Activated naive CD8-positive, alpha-beta T cell treated with anti-CD3 and anti-CD28 coated beads, Interleukin-2, amount 50 U/mL, for 24 hours (primary cell): ENCODE measurements around the gene BOD1.

Source experiments
- ATAC-seq: fragments of 150-1000 bp; cut with Tn5 transposase; one replicate; pipeline ENCODE4 v1.10.0; 2021
- DNase-seq: peaks from one replicate; pipeline ENCODE4 v3.0.0; 2021
- H3K27ac Mint-ChIP-seq: one replicate; pipeline ENCODE4 v1.8.0; 2021; ENCODE audit warnings: mild to moderate bottlenecking, mixed read lengths
- H3K27me3 Mint-ChIP-seq: one replicate; pipeline ENCODE4 v1.8.0; 2021; ENCODE audit warnings: mixed read lengths
- H3K36me3 Mint-ChIP-seq: one replicate; pipeline ENCODE4 v1.8.0; 2021; ENCODE audit warnings: low read depth, mixed read lengths
- H3K4me1 Mint-ChIP-seq: one replicate; pipeline ENCODE4 v1.8.0; 2021; ENCODE audit warnings: mixed read lengths
- H3K4me3 Mint-ChIP-seq: one replicate; pipeline ENCODE4 v1.8.0; 2021; ENCODE audit warnings: mild to moderate bottlenecking, moderate library complexity, mixed read lengths
- H3K9me3 Mint-ChIP-seq: one replicate; pipeline ENCODE4 v1.8.0; 2021; ENCODE audit warnings: mixed read lengths

Gene BOD1

GRCh38 chr5:173581408-173582215, 34.8 kb downstream of the BOD1 start:
- no peak overlapping the region for H3K27ac Mint-ChIP-seq
- no peaks in the 10 kb centered on the region for H3K4me1 Mint-ChIP-seq
- DNase-seq = peak; percentile 62
- ATAC-seq = no peak
- peaks cover 36% of the 10 kb centered on the region for H3K9me3 Mint-ChIP-seq
- H3K36me3 Mint-ChIP-seq = peaks cover 11% of the 10 kb centered on the region
- H3K27me3 Mint-ChIP-seq = peaks cover 13% of the 10 kb centered on the region
- H3K4me3 Mint-ChIP-seq = no peak overlapping the region

GRCh38 chr5:173578947-173579615, 37.4 kb downstream of the BOD1 start:
- no peak for DNase-seq
- Mint-ChIP-seq H3K27ac (no peak overlapping the region), H3K9me3 (peaks cover 21% of the 10 kb centered on the region), H3K4me1 (no peaks in the 10 kb centered on the region), H3K27me3 (peaks cover 16% of the 10 kb centered on the region), H3K36me3 (peaks cover 3% of the 10 kb centered on the region), H3K4me3 (no peak overlapping the region)
- no peak for ATAC-seq

GRCh38 chr5:173577817-173578216, 38.6 kb downstream of the BOD1 start:
- no peak overlapping the region for H3K27ac Mint-ChIP-seq
- H3K27me3 Mint-ChIP-seq = peaks cover 13% of the 10 kb centered on the region
- DNase-seq (no peak), ATAC-seq (no peak)
- peaks cover 3% of the 10 kb centered on the region for H3K4me1 Mint-ChIP-seq
- peaks cover 3% of the 10 kb centered on the region for H3K36me3 Mint-ChIP-seq
- H3K9me3 Mint-ChIP-seq = peaks cover 18% of the 10 kb centered on the region
- no peak overlapping the region for H3K4me3 Mint-ChIP-seq

- H3K27ac Mint-ChIP-seq = no peak overlapping the region
- DNase-seq = no peak
- ATAC-seq = no peak
- no peak overlapping the region for H3K4me3 Mint-ChIP-seq
- peaks cover 18% of the 10 kb centered on the region for H3K27me3 Mint-ChIP-seq
- H3K9me3 Mint-ChIP-seq = peaks cover 18% of the 10 kb centered on the region
- peaks cover 3% of the 10 kb centered on the region for H3K36me3 Mint-ChIP-seq
- peaks cover 3% of the 10 kb centered on the region for H3K4me1 Mint-ChIP-seq
Observed at GRCh38 chr5:173577166-173577565, 39.3 kb downstream of the BOD1 start.

GRCh38 chr5:173575985-173576384, 40.5 kb downstream of the BOD1 start:
- Mint-ChIP-seq H3K9me3 (peaks cover 15% of the 10 kb centered on the region), H3K4me3 (no peak overlapping the region), H3K27me3 (peaks cover 14% of the 10 kb centered on the region), H3K4me1 (peaks cover 3% of the 10 kb centered on the region), H3K36me3 (peaks cover 3% of the 10 kb centered on the region), H3K27ac (no peak overlapping the region)
- ATAC-seq (no peak), DNase-seq (no peak)

- Mint-ChIP-seq H3K27me3 (peaks cover 16% of the 10 kb centered on the region), H3K4me3 (no peak overlapping the region), H3K9me3 (peaks cover 10% of the 10 kb centered on the region), H3K36me3 (peaks cover 3% of the 10 kb centered on the region), H3K27ac (no peak overlapping the region), H3K4me1 (peaks cover 3% of the 10 kb centered on the region)
- no peak for DNase-seq
- ATAC-seq = no peak
Observed at GRCh38 chr5:173574983-173575382, 41.5 kb downstream of the BOD1 start.

GRCh38 chr5:173573126-173573960, 43.1 kb downstream of the BOD1 start:
- Mint-ChIP-seq H3K4me3 (no peak overlapping the region), H3K27me3 (peaks cover 16% of the 10 kb centered on the region), H3K4me1 (peaks cover 3% of the 10 kb centered on the region), H3K9me3 (no peaks in the 10 kb centered on the region), H3K27ac (no peak overlapping the region), H3K36me3 (peaks cover 1% of the 10 kb centered on the region)
- ATAC-seq (peak; percentile 66), DNase-seq (peak; percentile 72)

- Mint-ChIP-seq H3K27me3 (peaks cover 16% of the 10 kb centered on the region), H3K27ac (no peak overlapping the region), H3K4me1 (peaks cover 3% of the 10 kb centered on the region), H3K9me3 (no peaks in the 10 kb centered on the region), H3K36me3 (no peaks in the 10 kb centered on the region), H3K4me3 (no peak overlapping the region)
- ATAC-seq (no peak), DNase-seq (no peak)
Observed at GRCh38 chr5:173572431-173573125, 43.9 kb downstream of the BOD1 start.

- Mint-ChIP-seq H3K27me3 (peaks cover 16% of the 10 kb centered on the region), H3K9me3 (no peaks in the 10 kb centered on the region), H3K36me3 (no peaks in the 10 kb centered on the region), H3K4me3 (no peak overlapping the region), H3K4me1 (peaks cover 3% of the 10 kb centered on the region), H3K27ac (no peak overlapping the region)
- no peak for DNase-seq
- no peak for ATAC-seq
Observed at GRCh38 chr5:173570321-173571090, 45.9 kb downstream of the BOD1 start.

GRCh38 chr5:173568703-173569102, 47.7 kb downstream of the BOD1 start:
- H3K4me3 Mint-ChIP-seq = no peak overlapping the region
- no peaks in the 10 kb centered on the region for H3K36me3 Mint-ChIP-seq
- peaks cover 15% of the 10 kb centered on the region for H3K27me3 Mint-ChIP-seq
- no peak overlapping the region for H3K27ac Mint-ChIP-seq
- H3K9me3 Mint-ChIP-seq = no peaks in the 10 kb centered on the region
- DNase-seq (no peak), ATAC-seq (no peak)
- H3K4me1 Mint-ChIP-seq = peaks cover 3% of the 10 kb centered on the region

GRCh38 chr5:173568128-173568527, 48.3 kb downstream of the BOD1 start:
- no peak overlapping the region for H3K4me3 Mint-ChIP-seq
- DNase-seq (no peak), ATAC-seq (no peak)
- H3K36me3 Mint-ChIP-seq = no peaks in the 10 kb centered on the region
- H3K4me1 Mint-ChIP-seq = peaks cover 3% of the 10 kb centered on the region
- no peak overlapping the region for H3K27ac Mint-ChIP-seq
- peaks cover 14% of the 10 kb centered on the region for H3K27me3 Mint-ChIP-seq
- H3K9me3 Mint-ChIP-seq = no peaks in the 10 kb centered on the region

- Mint-ChIP-seq H3K27ac (no peak overlapping the region), H3K4me3 (no peak overlapping the region), H3K9me3 (peaks cover 4% of the 10 kb centered on the region), H3K27me3 (peaks cover 13% of the 10 kb centered on the region), H3K4me1 (no peaks in the 10 kb centered on the region), H3K36me3 (peaks cover 2% of the 10 kb centered on the region)
- DNase-seq (no peak), ATAC-seq (no peak)
Observed at GRCh38 chr5:173567548-173567947, 48.9 kb downstream of the BOD1 start.

- H3K27ac Mint-ChIP-seq = no peak overlapping the region
- H3K4me1 Mint-ChIP-seq = no peaks in the 10 kb centered on the region
- peaks cover 3% of the 10 kb centered on the region for H3K36me3 Mint-ChIP-seq
- DNase-seq (no peak), ATAC-seq (no peak)
- H3K9me3 Mint-ChIP-seq = peaks cover 16% of the 10 kb centered on the region
- H3K4me3 Mint-ChIP-seq = no peak overlapping the region
- peaks cover 17% of the 10 kb centered on the region for H3K27me3 Mint-ChIP-seq
Observed at GRCh38 chr5:173565491-173566072, 50.9 kb downstream of the BOD1 start.
